ENCODE data around the gene CTDSPL.

DNA sequence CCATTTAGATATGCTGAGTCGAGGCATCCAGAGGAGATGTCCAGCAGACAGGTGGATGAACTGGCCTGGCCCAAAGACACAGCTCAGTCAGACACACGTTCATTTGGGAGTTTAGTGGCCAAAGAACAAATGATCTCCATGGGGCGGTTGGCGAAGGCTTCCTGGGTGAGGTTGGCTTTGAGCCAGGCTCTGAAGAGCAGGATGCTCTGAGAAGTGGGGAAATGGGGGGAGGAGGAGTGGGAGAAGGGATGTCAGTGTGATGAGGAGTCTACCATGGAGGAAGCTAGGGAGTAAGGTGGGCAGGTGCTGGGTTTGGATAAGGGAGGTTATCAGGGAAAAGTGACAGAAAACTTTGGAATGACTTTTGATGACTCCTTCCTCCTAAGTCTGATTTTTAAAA lies 81.4 kb downstream of the CTDSPL start:
- TF ChIP-seq, protein P1, sequence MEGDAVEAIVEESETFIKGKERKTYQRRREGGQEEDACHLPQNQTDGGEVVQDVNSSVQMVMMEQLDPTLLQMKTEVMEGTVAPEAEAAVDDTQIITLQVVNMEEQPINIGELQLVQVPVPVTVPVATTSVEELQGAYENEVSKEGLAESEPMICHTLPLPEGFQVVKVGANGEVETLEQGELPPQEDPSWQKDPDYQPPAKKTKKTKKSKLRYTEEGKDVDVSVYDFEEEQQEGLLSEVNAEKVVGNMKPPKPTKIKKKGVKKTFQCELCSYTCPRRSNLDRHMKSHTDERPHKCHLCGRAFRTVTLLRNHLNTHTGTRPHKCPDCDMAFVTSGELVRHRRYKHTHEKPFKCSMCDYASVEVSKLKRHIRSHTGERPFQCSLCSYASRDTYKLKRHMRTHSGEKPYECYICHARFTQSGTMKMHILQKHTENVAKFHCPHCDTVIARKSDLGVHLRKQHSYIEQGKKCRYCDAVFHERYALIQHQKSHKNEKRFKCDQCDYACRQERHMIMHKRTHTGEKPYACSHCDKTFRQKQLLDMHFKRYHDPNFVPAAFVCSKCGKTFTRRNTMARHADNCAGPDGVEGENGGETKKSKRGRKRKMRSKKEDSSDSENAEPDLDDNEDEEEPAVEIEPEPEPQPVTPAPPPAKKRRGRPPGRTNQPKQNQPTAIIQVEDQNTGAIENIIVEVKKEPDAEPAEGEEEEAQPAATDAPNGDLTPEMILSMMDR (IDR thresholded peaks at IDR 0.05; ENCODE audit: low read depth, low read length, missing input control), result no peak
- TF ChIP-seq TAF1 (conservative IDR thresholded peaks at IDR 0.05) (no peak), EGR1 (IDR thresholded peaks at IDR 0.05; ENCODE audit: low read depth in 2 of 2) (no peak), SP1 (IDR thresholded peaks at IDR 0.05) (no peak), YY1 (IDR thresholded peaks at IDR 0.05) (no peak), FOXA1 (IDR thresholded peaks at IDR 0.05) (no peak), RAD21 (IDR thresholded peaks at IDR 0.05) (no peak), JUND (IDR thresholded peaks at IDR 0.05) (no peak), GABPA (IDR thresholded peaks at IDR 0.05 in 1 of 2, conservative IDR thresholded peaks at IDR 0.05 in 1 of 2) (no peak), NR2F2 (IDR thresholded peaks at IDR 0.05) (no peak)
- TF ChIP-seq, protein P2, sequence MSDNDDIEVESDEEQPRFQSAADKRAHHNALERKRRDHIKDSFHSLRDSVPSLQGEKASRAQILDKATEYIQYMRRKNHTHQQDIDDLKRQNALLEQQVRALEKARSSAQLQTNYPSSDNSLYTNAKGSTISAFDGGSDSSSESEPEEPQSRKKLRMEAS (IDR thresholded peaks at IDR 0.05), result no peak
- TF ChIP-seq, protein P3, sequence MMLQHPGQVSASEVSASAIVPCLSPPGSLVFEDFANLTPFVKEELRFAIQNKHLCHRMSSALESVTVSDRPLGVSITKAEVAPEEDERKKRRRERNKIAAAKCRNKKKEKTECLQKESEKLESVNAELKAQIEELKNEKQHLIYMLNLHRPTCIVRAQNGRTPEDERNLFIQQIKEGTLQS (IDR thresholded peaks at IDR 0.05), result no peak
- TF ChIP-seq, protein P4, sequence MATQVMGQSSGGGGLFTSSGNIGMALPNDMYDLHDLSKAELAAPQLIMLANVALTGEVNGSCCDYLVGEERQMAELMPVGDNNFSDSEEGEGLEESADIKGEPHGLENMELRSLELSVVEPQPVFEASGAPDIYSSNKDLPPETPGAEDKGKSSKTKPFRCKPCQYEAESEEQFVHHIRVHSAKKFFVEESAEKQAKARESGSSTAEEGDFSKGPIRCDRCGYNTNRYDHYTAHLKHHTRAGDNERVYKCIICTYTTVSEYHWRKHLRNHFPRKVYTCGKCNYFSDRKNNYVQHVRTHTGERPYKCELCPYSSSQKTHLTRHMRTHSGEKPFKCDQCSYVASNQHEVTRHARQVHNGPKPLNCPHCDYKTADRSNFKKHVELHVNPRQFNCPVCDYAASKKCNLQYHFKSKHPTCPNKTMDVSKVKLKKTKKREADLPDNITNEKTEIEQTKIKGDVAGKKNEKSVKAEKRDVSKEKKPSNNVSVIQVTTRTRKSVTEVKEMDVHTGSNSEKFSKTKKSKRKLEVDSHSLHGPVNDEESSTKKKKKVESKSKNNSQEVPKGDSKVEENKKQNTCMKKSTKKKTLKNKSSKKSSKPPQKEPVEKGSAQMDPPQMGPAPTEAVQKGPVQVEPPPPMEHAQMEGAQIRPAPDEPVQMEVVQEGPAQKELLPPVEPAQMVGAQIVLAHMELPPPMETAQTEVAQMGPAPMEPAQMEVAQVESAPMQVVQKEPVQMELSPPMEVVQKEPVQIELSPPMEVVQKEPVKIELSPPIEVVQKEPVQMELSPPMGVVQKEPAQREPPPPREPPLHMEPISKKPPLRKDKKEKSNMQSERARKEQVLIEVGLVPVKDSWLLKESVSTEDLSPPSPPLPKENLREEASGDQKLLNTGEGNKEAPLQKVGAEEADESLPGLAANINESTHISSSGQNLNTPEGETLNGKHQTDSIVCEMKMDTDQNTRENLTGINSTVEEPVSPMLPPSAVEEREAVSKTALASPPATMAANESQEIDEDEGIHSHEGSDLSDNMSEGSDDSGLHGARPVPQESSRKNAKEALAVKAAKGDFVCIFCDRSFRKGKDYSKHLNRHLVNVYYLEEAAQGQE (IDR thresholded peaks at IDR 0.05), result no peak
